Activated effector memory CD4-positive, alpha-beta T cell treated with anti-CD3 and anti-CD28 coated beads, Interleukin-2, amount 50 U/mL, for 16 hours (primary cell): ENCODE results near the gene SLC25A15.
"Not testable (repeated sequence)": the region's sequence is repeated elsewhere in the genome, so short reads cannot be mapped to it uniquely, and the experiment has no call there.

Experiments used
- DNase-seq: peaks from one replicate; pipeline ENCODE4 v3.0.0-alpha.2; 2020

Gene SLC25A15

GRCh38 chr13:40814803-40815202 lies 25.4 kb downstream of the SLC25A15 start:
- no peak for DNase-seq

DNA sequence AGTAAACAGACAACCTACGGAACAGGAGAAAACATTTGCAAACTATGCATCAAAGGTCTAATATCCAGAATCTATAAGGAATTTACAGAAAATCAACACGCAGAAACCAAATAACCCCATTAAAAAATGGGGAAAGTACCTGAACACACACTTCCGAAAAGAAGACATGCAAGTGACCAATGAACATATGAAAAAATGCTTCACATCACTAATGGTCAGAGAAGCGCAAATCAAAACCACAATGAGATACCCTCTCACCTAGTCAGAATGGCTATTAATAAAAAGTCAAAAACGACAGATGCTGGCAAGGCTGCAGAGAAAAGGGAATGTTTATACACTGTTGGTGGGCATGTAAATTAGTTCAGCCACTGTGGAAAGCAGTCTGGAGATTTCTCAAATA lies 29.5 kb downstream of the SLC25A15 start:
- no peak for DNase-seq

DNA sequence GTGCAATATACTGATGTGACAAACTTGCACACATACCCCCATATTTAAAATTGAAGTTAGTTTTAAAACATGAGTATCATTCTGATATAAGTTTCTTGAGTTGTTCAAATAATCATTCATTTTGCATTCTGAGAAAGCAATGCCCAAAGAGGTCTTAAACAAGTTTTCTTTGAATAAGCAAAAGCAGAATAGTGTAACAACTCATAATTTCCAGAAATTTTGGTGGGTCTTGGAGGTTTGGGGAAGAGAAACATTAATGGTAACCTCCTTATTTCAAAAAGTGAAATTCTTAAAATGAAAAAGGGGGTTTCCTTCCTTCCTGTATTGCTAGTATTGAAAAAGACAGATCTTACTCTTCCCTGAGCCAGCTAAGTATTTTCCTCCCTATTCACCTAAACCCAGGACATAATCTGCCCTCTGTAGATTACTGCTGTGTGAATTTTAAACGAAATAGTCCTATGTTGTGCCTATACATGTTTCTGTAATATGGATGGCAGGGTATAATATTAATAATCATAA lies 30.4 kb downstream of the SLC25A15 start:
- DNase-seq = no peak

- DNase-seq = not testable (repeated sequence)
These were observed 50.3 kb downstream of the SLC25A15 start for GRCh38 chr13:40839725-40840124.

DNA sequence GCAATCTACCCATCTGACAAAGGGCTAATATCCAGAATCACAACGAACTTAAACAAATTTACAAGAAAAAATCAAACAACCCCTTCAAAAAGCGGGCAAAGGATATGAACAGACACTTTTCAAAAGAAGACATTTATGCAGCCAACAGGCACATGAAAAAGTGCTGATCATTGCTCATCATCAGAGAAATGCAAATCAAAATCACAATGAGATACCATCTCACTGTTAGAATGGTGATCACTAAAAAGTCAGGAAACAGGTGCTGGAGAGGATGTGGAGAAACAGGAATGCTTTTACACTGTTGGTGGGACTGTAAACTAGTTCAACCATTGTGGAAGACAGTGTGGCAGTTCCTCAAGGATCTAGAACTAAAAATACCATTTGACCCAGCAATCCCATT lies 51.5 kb downstream of the SLC25A15 start:
- not testable (repeated sequence) for DNase-seq
